Panc1 (cell line): ENCODE results near the gene TRIM37. TPM values are rescaled to one million over a fixed set of nuclear protein-coding genes. Genes with fewer than 3 reads are reported as not detected.

Source experiments
- ATAC-seq: fragments of 200-7000 bp; cut with Tn5 transposase; 2 replicates; pipeline ENCODE4 v1.9.1; 2020; ENCODE audit warnings: mild to moderate bottlenecking, moderate library complexity
- BruUV-seq: library from RNA; stranded (reverse); fragments of 400-500 nt; replicated peaks from 2 replicates; lab custom pipeline; 2021; lab: Mats Ljungman, UMichigan
- CTCF ChIA-PET: fragments of 300-600 bp; sonication (Branson Sonifier 250); formaldehyde crosslinking; loops from one replicate; lab custom pipeline; 2022; ENCODE audit warnings: antibody characterized with exemption; lab: Charles Lee
- POLR2A ChIA-PET: fragments of 300-600 bp; sonication (Branson Sonifier 250); formaldehyde crosslinking; loops from one replicate; lab custom pipeline; 2022; ENCODE audit warnings: antibody characterized with exemption; lab: Charles Lee
- DNase-seq: peaks from one replicate; pipeline ENCODE4 v3.0.0-alpha.2; 2010; ENCODE audit warnings: low read depth, low spot score
- H3K27ac ChIP-seq: 2 replicates; pipeline ENCODE4 v1.5.1; 2011; ENCODE audit warnings: mild to moderate bottlenecking, low read length, inconsistent platforms
- H3K27me3 ChIP-seq: fragments of 200-500 bp; sonication (Bioruptor generic); 2 replicates; pipeline ENCODE4 v1.6.0; 2014; ENCODE audit warnings: low read length, inconsistent platforms; ENCODE audit not compliant: control insufficient read depth, insufficient read depth
- H3K36me3 ChIP-seq: fragments of 200-500 bp; sonication (Bioruptor generic); 2 replicates; pipeline ENCODE4 v1.5.1; 2014; ENCODE audit warnings: inconsistent platforms, mild to moderate bottlenecking, low read length, moderate library complexity; ENCODE audit not compliant: control insufficient read depth, insufficient read depth
- H3K4me1 ChIP-seq: 2 replicates; pipeline ENCODE4 v1.5.1; 2011; ENCODE audit warnings: inconsistent platforms, mild to moderate bottlenecking, low read length, moderate library complexity; ENCODE audit not compliant: control insufficient read depth, insufficient read depth
- H3K4me3 ChIP-seq, 2 experiments: 2 replicates each; pipeline ENCODE4 v1.5.1; 2011 to 2012; ENCODE audit warnings: low read depth in 2 of 2, low read length in 2 of 2, mild to moderate bottlenecking in 2 of 2, inconsistent platforms in 1 of 2, moderate library complexity in 1 of 2
- H3K9me3 ChIP-seq: fragments of 200-500 bp; sonication (Bioruptor generic); 2 replicates; pipeline ENCODE4 v1.5.1; 2014; ENCODE audit warnings: low read depth, mild to moderate bottlenecking, inconsistent platforms, low read length, moderate library complexity; ENCODE audit not compliant: control insufficient read depth, insufficient read depth
- POLR2AphosphoS5 ChIP-seq: IDR thresholded peaks from 2 replicates; pipeline ENCODE4 v1.6.1; 2012; ENCODE audit warnings: mild to moderate bottlenecking, low read depth, low read length, moderate library complexity
- REST ChIP-seq, 2 experiments: IDR thresholded peaks; 2 replicates each; pipeline ENCODE4 v1.6.1; 2011 to 2012; ENCODE audit warnings: low read depth in 2 of 2, control low read depth in 1 of 2, low read length in 1 of 2, mild to moderate bottlenecking in 1 of 2, moderate library complexity in 1 of 2; ENCODE audit not compliant: insufficient read depth in 1 of 2
- SIN3A ChIP-seq: IDR thresholded peaks from 2 replicates; pipeline ENCODE4 v1.6.1; 2012; ENCODE audit warnings: low read depth, mild to moderate bottlenecking, low read length, moderate library complexity, borderline replicate concordance; ENCODE audit not compliant: insufficient read depth
- TCF7L2 ChIP-seq: IDR thresholded peaks from 2 replicates; pipeline ENCODE4 v1.6.1; 2011; ENCODE audit warnings: mild to moderate bottlenecking, low read depth, low read length, inconsistent platforms
- in situ Hi-C: cut with HindIII; loops from 2 replicates; pipeline ENCODE4 v1.10.0; 2016; ENCODE audit warnings: low sequenced_read_pairs, low pct_unique_long_range_greater_than_20kb
- intact Hi-C: fragments of 100-400 bp; cut with micrococcal nuclease; formaldehyde crosslinking; loops from one replicate; pipeline ENCODE4 v1.10.0; 2022; ENCODE audit not compliant: unreplicated experiment
- total RNA-seq: library from RNA; stranded (reverse); gene quantifications from one replicate; pipeline ENCODE4 v1.2.1, GENCODE V29; 2021; ENCODE audit not compliant: unreplicated experiment
- TF ChIP-seq, protein P1 (sequence below): fragments of 450-650 bp; IDR thresholded peaks from 2 replicates; pipeline ENCODE4 v1.5.1; 2017; ENCODE audit warnings: mild to moderate bottlenecking

The TRIM37 gene
- total RNA-seq, 1 experiment from 2014 or later = 43.3 TPM

DNA sequence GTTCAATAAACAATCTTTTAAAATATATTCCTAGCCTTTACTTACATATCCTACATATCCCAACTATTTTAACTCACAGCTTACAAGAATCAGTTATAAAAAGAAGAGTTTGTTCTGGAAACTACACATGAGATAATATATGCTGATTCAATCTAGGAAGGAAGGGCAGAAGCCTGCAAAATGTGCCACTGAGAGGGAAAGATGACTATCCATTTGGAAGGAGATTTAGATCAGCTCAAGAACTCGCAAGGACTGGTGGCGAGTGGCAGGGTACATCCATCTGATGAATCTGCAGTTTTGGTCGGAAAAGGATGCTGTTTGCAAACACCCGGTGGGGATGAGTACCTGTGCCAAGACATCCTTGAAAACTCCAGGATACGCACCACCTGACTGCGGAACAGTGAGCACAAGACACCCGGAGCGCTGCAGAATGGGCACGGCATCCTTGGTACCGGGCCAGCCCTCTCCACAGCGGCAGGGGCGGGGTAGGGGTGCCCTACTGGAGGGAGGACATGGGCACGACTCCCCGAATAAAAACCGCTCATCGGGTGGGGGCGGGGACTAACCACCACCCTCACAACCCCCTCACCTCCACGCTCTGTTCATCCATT lies 723 bp downstream of the TRIM37 start:
- Histone ChIP-seq H3K4me1 (peaks cover 7% of the 10 kb centered on the region), H3K36me3 (no peaks in the 10 kb centered on the region; the same call in 1 of the 2 replicates), H3K4me3 (peak overlapping the region; percentile 89 to 96), H3K27ac (peak overlapping the region; percentile 80), H3K27me3 (no peaks in the 10 kb centered on the region), H3K9me3 (no peaks in the 10 kb centered on the region)
- BruUV-seq = no TSS peak
- CTCF ChIA-PET = interaction anchor here (0.6 kb wide), 1 partner anchor 51 kb away, joined by 3 read pairs; no protein-coding TSS in a partner anchor
- intact Hi-C loops (no loop called here), in situ Hi-C loops (no loop called here)
- no peak for TF ChIP-seq TCF7L2
- TF ChIP-seq, protein P1, sequence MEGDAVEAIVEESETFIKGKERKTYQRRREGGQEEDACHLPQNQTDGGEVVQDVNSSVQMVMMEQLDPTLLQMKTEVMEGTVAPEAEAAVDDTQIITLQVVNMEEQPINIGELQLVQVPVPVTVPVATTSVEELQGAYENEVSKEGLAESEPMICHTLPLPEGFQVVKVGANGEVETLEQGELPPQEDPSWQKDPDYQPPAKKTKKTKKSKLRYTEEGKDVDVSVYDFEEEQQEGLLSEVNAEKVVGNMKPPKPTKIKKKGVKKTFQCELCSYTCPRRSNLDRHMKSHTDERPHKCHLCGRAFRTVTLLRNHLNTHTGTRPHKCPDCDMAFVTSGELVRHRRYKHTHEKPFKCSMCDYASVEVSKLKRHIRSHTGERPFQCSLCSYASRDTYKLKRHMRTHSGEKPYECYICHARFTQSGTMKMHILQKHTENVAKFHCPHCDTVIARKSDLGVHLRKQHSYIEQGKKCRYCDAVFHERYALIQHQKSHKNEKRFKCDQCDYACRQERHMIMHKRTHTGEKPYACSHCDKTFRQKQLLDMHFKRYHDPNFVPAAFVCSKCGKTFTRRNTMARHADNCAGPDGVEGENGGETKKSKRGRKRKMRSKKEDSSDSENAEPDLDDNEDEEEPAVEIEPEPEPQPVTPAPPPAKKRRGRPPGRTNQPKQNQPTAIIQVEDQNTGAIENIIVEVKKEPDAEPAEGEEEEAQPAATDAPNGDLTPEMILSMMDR = no peak
- no peak for TF ChIP-seq POLR2AphosphoS5
- TF ChIP-seq REST (IDR thresholded peaks at IDR 0.05; ENCODE audit: insufficient read depth in 1 of 2, low read depth in 2 of 2, low read length in 1 of 2) = no peak
- no peak for TF ChIP-seq SIN3A
- DNase-seq (no peak), ATAC-seq (peak; percentile 52)
- POLR2A ChIA-PET = interaction anchor here (2.0 kb wide), 1 partner anchor 49 kb away, joined by 9 read pairs; the partner anchor contains the start of gene SKA2

DNA sequence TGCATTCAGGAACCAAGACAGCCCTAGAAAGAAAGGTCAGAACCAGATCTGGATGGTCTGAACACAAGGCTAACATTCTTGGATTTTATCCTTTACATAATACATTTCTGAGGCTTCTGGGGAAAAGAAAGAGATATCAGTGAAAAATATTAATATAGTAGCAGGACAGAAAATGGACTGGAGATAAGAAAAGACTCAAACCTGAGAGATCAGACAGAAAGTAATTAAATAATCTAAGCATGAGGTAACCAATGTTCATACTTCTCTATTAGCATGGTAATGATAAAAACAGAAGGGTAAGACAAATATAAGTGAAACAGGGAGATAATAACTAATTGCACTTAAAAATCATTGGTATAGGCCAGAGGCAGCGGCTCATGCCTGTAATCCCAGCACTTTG lies 5.5 kb downstream of the TRIM37 start:
- BruUV-seq = no TSS peak
- no peak overlapping the region for H3K4me3 ChIP-seq
- no peaks in the 10 kb centered on the region for H3K27me3 ChIP-seq
- CTCF ChIA-PET = no interaction called here
- in situ Hi-C loops = no loop called here
- no peak overlapping the region for H3K27ac ChIP-seq
- no peak for TF ChIP-seq POLR2AphosphoS5
- DNase-seq = no peak
- intact Hi-C loops = no loop called here
- no peaks in the 10 kb centered on the region for H3K9me3 ChIP-seq
- no peak for ATAC-seq
- POLR2A ChIA-PET = no interaction called here
- H3K4me1 ChIP-seq = peaks cover 10% of the 10 kb centered on the region
- peaks cover 2% of the 10 kb centered on the region for H3K36me3 ChIP-seq

DNA sequence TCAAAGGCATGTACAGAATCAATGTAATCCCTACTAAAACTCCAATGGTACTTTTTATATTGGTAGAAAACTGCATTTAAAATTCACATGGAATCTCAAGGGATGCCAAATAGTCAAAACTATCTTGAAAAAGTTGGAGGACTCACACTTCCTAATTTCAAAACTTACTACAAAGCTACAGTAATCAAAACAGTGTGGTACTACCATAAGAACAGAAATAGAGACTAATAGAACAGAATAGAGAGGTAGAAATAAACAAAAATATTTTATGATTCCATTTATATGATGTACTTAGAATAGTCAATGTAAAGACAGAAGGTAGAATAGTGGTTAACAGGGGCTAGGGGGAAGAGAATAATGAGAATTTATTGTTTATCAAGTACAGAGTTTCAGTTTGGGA lies 8.8 kb downstream of the TRIM37 start:
- Histone ChIP-seq H3K36me3 (peaks cover 2% of the 10 kb centered on the region; the same call in 1 of the 2 replicates), H3K9me3 (no peaks in the 10 kb centered on the region), H3K27me3 (no peaks in the 10 kb centered on the region), H3K27ac (no peak overlapping the region), H3K4me1 (peaks cover 22% of the 10 kb centered on the region), H3K4me3 (no peak overlapping the region)
- DNase-seq (no peak), ATAC-seq (no peak)
- ChIA-PET CTCF (no interaction called here), POLR2A (no interaction called here)
- in situ Hi-C loops (no loop called here), intact Hi-C loops (no loop called here)
- no peak for TF ChIP-seq REST (IDR thresholded peaks at IDR 0.05; ENCODE audit: insufficient read depth in 1 of 2, low read depth in 2 of 2, low read length in 1 of 2)
- TF ChIP-seq SIN3A = no peak
- TF ChIP-seq TCF7L2 = no peak
- TF ChIP-seq, protein P1 = no peak
- TF ChIP-seq POLR2AphosphoS5 = no peak
- BruUV-seq = no TSS peak
